Measurements from ENCODE around the gene CLEC2L. TPM values are rescaled to one million over a fixed set of nuclear protein-coding genes. Genes with fewer than 3 reads are reported as not detected.

CLEC2L gene
- total and polyA plus RNA-seq, 10 donors = 0.11 TPM; not detected in 9

GRCh38 chr7:139583826-139584553, 60.5 kb downstream of the CLEC2L start:
- peaks cover 0 to 13% (median 0%) of the 10 kb centered on the region in 6 donors for H3K4me1 ChIP-seq
- H3K9me3 ChIP-seq = no peaks in the 10 kb centered on the region
- 84 to 92% (median 88%) methylated on average over 15 of the region's 15 CpGs for WGBS, 5 donors
- intact Hi-C loops (cut with DNase I; ENCODE audit: low total_unique reads) = no loop called here
- H3K4me3 ChIP-seq = no peak overlapping the region
- TF ChIP-seq POLR2A (IDR thresholded peaks at IDR 0.05) (no peak), POLR2AphosphoS5 (IDR thresholded peaks at IDR 0.05) (no peak)
- TF ChIP-seq, protein P1, sequence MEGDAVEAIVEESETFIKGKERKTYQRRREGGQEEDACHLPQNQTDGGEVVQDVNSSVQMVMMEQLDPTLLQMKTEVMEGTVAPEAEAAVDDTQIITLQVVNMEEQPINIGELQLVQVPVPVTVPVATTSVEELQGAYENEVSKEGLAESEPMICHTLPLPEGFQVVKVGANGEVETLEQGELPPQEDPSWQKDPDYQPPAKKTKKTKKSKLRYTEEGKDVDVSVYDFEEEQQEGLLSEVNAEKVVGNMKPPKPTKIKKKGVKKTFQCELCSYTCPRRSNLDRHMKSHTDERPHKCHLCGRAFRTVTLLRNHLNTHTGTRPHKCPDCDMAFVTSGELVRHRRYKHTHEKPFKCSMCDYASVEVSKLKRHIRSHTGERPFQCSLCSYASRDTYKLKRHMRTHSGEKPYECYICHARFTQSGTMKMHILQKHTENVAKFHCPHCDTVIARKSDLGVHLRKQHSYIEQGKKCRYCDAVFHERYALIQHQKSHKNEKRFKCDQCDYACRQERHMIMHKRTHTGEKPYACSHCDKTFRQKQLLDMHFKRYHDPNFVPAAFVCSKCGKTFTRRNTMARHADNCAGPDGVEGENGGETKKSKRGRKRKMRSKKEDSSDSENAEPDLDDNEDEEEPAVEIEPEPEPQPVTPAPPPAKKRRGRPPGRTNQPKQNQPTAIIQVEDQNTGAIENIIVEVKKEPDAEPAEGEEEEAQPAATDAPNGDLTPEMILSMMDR (IDR thresholded peaks at IDR 0.05 in 8 of 11, conservative IDR thresholded peaks at IDR 0.05 in 3 of 11) = no peak
- peaks cover 0 to 100% (median 73%) of the 10 kb centered on the region in 6 donors for H3K36me3 ChIP-seq
- H3K27ac ChIP-seq = no peak overlapping the region
- H3K27me3 ChIP-seq (replicated peaks in 1 of 7) = no peaks in the 10 kb centered on the region
- peak; percentile 61 for DNase-seq

DNA sequence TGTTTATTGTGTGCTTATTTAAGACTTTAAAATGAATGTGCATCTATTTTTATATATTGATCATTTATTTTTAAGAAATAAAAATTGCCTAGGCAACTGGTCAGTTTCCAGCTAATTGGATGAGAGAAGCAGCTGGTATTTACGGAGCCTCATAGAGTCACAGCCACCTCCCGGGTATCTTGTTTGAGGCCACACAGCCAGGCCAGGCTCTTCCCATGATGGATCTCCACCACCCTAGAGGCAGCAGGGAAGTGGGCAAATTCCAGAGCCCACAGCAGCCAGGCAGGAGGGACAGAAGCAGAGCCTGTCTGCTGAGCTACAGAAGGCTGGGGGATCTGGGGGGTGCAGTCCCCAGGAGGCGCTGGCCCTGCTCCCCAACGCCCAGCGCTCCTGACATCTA, 61.6 kb downstream of the CLEC2L start:
- no peak for DNase-seq
- Histone ChIP-seq H3K27me3 (replicated peaks in 1 of 7) (no peaks in the 10 kb centered on the region), H3K4me1 (peaks cover 0 to 14% (median 0%) of the 10 kb centered on the region in 6 donors), H3K36me3 (peaks cover 0 to 100% (median 79%) of the 10 kb centered on the region in 6 donors), H3K27ac (no peak overlapping the region), H3K9me3 (no peaks in the 10 kb centered on the region), H3K4me3 (no peak overlapping the region)
- TF ChIP-seq POLR2A (IDR thresholded peaks at IDR 0.05) (no peak), POLR2AphosphoS5 (IDR thresholded peaks at IDR 0.05) (peak in 1 of 3 donors; percentile 16)
- intact Hi-C loops (cut with DNase I; ENCODE audit: low total_unique reads) = no loop called here
- WGBS, 5 donors = 70 to 83% (median 78%) methylated on average over 5 of the region's 5 CpGs

GRCh38 chr7:139586286-139586685, 62.8 kb downstream of the CLEC2L start:
- Histone ChIP-seq H3K36me3 (peaks cover 2 to 100% (median 76%) of the 10 kb centered on the region in 6 donors), H3K27me3 (replicated peaks in 1 of 7) (no peaks in the 10 kb centered on the region), H3K27ac (no peak overlapping the region), H3K4me1 (peaks cover 0 to 14% (median 0%) of the 10 kb centered on the region in 6 donors), H3K4me3 (no peak overlapping the region), H3K9me3 (no peaks in the 10 kb centered on the region)
- WGBS, 5 donors = 90 to 96% (median 95%) methylated on average over 3 of the region's 3 CpGs
- no peak for DNase-seq
- TF ChIP-seq, protein P1 (IDR thresholded peaks at IDR 0.05 in 8 of 11, conservative IDR thresholded peaks at IDR 0.05 in 3 of 11) = no peak
- TF ChIP-seq POLR2A (IDR thresholded peaks at IDR 0.05) (no peak), POLR2AphosphoS5 (IDR thresholded peaks at IDR 0.05) (no peak)
- intact Hi-C loops (cut with DNase I; ENCODE audit: low total_unique reads) = no loop called here

- Histone ChIP-seq H3K9me3 (no peaks in the 10 kb centered on the region), H3K27ac (no peak overlapping the region), H3K4me3 (no peak overlapping the region), H3K4me1 (peaks cover 0 to 12% (median 0%) of the 10 kb centered on the region in 6 donors), H3K36me3 (peaks cover 2 to 100% (median 75%) of the 10 kb centered on the region in 6 donors), H3K27me3 (replicated peaks in 1 of 7) (no peaks in the 10 kb centered on the region)
- TF ChIP-seq POLR2A (IDR thresholded peaks at IDR 0.05) = no peak
- no peak for DNase-seq
- intact Hi-C loops (cut with DNase I; ENCODE audit: low total_unique reads) = no loop called here
- 92 to 98% (median 95%) methylated on average over 7 of the region's 7 CpGs for WGBS, 5 donors
These were observed 64.0 kb downstream of the CLEC2L start for GRCh38 chr7:139587535-139587934.

- WGBS, 5 donors = 47 to 57% (median 49%) methylated on average over 7 of the region's 7 CpGs
- no peak overlapping the region for H3K4me3 ChIP-seq
- no peak overlapping the region for H3K27ac ChIP-seq
- H3K27me3 ChIP-seq (replicated peaks in 1 of 7) = no peaks in the 10 kb centered on the region
- peaks cover 2 to 100% (median 75%) of the 10 kb centered on the region in 6 donors for H3K36me3 ChIP-seq
- intact Hi-C loops (cut with DNase I; ENCODE audit: low total_unique reads) = no loop called here
- H3K4me1 ChIP-seq = peaks cover 0 to 9% (median 0%) of the 10 kb centered on the region in 6 donors
- H3K9me3 ChIP-seq = no peaks in the 10 kb centered on the region
- peak in 2 of 3 donors; percentile 16 to 19 for TF ChIP-seq POLR2AphosphoS5 (IDR thresholded peaks at IDR 0.05)
- no peak for TF ChIP-seq POLR2A (IDR thresholded peaks at IDR 0.05)
- DNase-seq = peak; percentile 47
These were observed 65.1 kb downstream of the CLEC2L start for GRCh38 chr7:139588632-139589031.
